ENCODE measurements around the gene ARHGAP4. TPM values are rescaled to one million over a fixed set of nuclear protein-coding genes. Genes with fewer than 3 reads are reported as not detected.

Gene ARHGAP4
- polyA plus RNA-seq, 1 experiment, result 0.12 TPM

DNA sequence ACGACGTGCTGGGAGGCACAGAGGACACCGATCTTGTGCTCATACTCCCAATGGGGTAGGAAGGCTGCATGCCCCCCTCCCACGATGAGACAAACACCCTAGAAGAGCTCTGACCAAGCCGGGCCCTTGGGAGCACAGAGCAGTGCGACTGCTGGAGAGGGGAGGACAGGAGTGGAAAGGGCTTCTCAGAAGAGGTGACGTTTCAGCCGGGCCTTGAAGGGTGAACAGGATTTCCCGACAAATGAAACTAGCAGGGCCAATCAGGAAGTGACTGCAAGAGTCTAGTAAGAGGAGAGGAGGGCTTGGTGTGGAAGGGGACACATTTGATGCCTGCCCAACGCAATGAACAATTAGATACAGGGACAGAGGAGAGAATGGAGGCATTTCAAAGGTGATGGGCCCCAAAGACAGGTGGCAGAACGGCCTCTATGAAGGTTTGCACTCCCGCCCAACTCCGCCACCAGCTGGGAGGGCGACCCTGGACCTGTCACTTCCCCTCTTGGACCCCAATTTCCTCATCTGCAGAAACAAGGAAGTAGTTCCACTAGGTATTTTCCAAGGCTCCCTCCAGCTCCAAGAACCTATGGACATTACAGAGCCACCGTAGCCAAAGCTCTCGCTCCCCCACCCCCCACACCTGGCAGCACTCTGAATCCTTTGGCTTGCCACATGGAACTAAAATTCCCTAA is 41.6 kb upstream of the ARHGAP4 start:
- H3K27me3 ChIP-seq (ENCODE audit: control insufficient read depth, insufficient read depth, low read length), result no peaks in the 10 kb centered on the region
- no peaks in the 10 kb centered on the region; the same call in 1 of the 2 replicates for H3K9me3 ChIP-seq (ENCODE audit: control insufficient read depth, insufficient read depth, low read length)
- DNase-seq (ENCODE audit: low read depth, low spot score), result no peak
- TF ChIP-seq CTCF (IDR thresholded peaks at IDR 0.05; ENCODE audit: low read depth, low read length), result no peak
- no peak overlapping the region for H3K27ac ChIP-seq (ENCODE audit: low read depth, low read length)
- CTCF ChIA-PET, result interaction anchor here (1.2 to 1.9 kb wide), 2 partner anchors 17 to 21 kb away, joined by 6 to 7 read pairs; no protein-coding TSS in a partner anchor
- H3K4me3 ChIP-seq (ENCODE audit: low read depth, low read length), result no peak overlapping the region; the same call in 1 of the 2 replicates
- POLR2A ChIA-PET, result interaction anchor here (0.6 kb wide), 1 partner anchor 129 kb away, joined by 3 read pairs; no protein-coding TSS in a partner anchor

GRCh38 chrX:153966841-153967535 is 40.9 kb upstream of the ARHGAP4 start:
- Histone ChIP-seq H3K27me3 (ENCODE audit: control insufficient read depth, insufficient read depth, low read length) (no peaks in the 10 kb centered on the region), H3K9me3 (ENCODE audit: control insufficient read depth, insufficient read depth, low read length) (no peaks in the 10 kb centered on the region; the same call in 1 of the 2 replicates), H3K27ac (ENCODE audit: low read depth, low read length) (no peak overlapping the region), H3K4me3 (ENCODE audit: low read depth, low read length) (no peak overlapping the region; the same call in 1 of the 2 replicates)
- no peak for DNase-seq (ENCODE audit: low read depth, low spot score)
- ChIA-PET CTCF (interaction anchor here (0.9 to 1.9 kb wide), 4 partner anchors 16 to 406 kb away, joined by 3 to 9 read pairs (median 4); no protein-coding TSS in a partner anchor), POLR2A (interaction anchor here (0.5 kb wide), 1 partner anchor 201 kb away, joined by 4 read pairs; no protein-coding TSS in a partner anchor)
- TF ChIP-seq CTCF (IDR thresholded peaks at IDR 0.05; ENCODE audit: low read depth, low read length), result no peak

- Histone ChIP-seq H3K27me3 (ENCODE audit: control insufficient read depth, insufficient read depth, low read length) (no peaks in the 10 kb centered on the region), H3K9me3 (ENCODE audit: control insufficient read depth, insufficient read depth, low read length) (no peaks in the 10 kb centered on the region; the same call in 1 of the 2 replicates), H3K4me3 (ENCODE audit: low read depth, low read length) (no peak overlapping the region), H3K27ac (ENCODE audit: low read depth, low read length) (no peak overlapping the region)
- POLR2A ChIA-PET, result no interaction called here
- TF ChIP-seq CTCF (IDR thresholded peaks at IDR 0.05; ENCODE audit: low read depth, low read length), result no peak
- no peak for DNase-seq (ENCODE audit: low read depth, low spot score)
- CTCF ChIA-PET, result interaction anchor here (0.9 to 1.9 kb wide), 4 partner anchors 15 to 407 kb away, joined by 3 to 9 read pairs (median 4); no protein-coding TSS in a partner anchor
These were observed 40.2 kb upstream of the ARHGAP4 start for GRCh38 chrX:153966283-153966688.

GRCh38 chrX:153965406-153965805 is 39.3 kb upstream of the ARHGAP4 start:
- Histone ChIP-seq H3K27ac (ENCODE audit: low read depth, low read length) (no peak overlapping the region), H3K27me3 (ENCODE audit: control insufficient read depth, insufficient read depth, low read length) (no peaks in the 10 kb centered on the region), H3K9me3 (ENCODE audit: control insufficient read depth, insufficient read depth, low read length) (no peaks in the 10 kb centered on the region; the same call in 1 of the 2 replicates), H3K4me3 (ENCODE audit: low read depth, low read length) (no peak overlapping the region)
- CTCF ChIA-PET, result interaction anchor here (1.9 kb wide), 1 partner anchor 15 kb away, joined by 6 read pairs; no protein-coding TSS in a partner anchor
- no peak for TF ChIP-seq CTCF (IDR thresholded peaks at IDR 0.05; ENCODE audit: low read depth, low read length)
- no peak for DNase-seq (ENCODE audit: low read depth, low spot score)
- POLR2A ChIA-PET, result no interaction called here

GRCh38 chrX:153964105-153964504 is 38.0 kb upstream of the ARHGAP4 start:
- DNase-seq (ENCODE audit: low read depth, low spot score), result no peak
- Histone ChIP-seq H3K27ac (ENCODE audit: low read depth, low read length) (no peak overlapping the region), H3K27me3 (ENCODE audit: control insufficient read depth, insufficient read depth, low read length) (no peaks in the 10 kb centered on the region), H3K4me3 (ENCODE audit: low read depth, low read length) (no peak overlapping the region), H3K9me3 (ENCODE audit: control insufficient read depth, insufficient read depth, low read length) (no peaks in the 10 kb centered on the region)
- CTCF ChIA-PET, result no interaction called here
- TF ChIP-seq CTCF (IDR thresholded peaks at IDR 0.05; ENCODE audit: low read depth, low read length), result no peak
- POLR2A ChIA-PET, result no interaction called here

Data from AG04450 (cell line).